Kidney tubule cell (primary cell): ENCODE measurements around the gene AHDC1.

ENCODE experiments used
- DNase-seq: peaks from one replicate; pipeline ENCODE4 v3.0.0-alpha.2; 2018; ENCODE audit warnings: low spot score

The AHDC1 gene

GRCh38 chr1:27599605-27600497 is 4.1 kb downstream of the AHDC1 start:
- no peak for DNase-seq

GRCh38 chr1:27598902-27599528 is 4.9 kb downstream of the AHDC1 start:
- peak; percentile 64 for DNase-seq

- no peak for DNase-seq
These were observed 5.7 kb downstream of the AHDC1 start for GRCh38 chr1:27598295-27598687.

- DNase-seq, result no peak
These were observed 6.2 kb downstream of the AHDC1 start for GRCh38 chr1:27597516-27598294.

GRCh38 chr1:27596986-27597385 is 7.0 kb downstream of the AHDC1 start:
- peak; percentile 23 for DNase-seq

- DNase-seq, result no peak
These were observed 7.7 kb downstream of the AHDC1 start for GRCh38 chr1:27596261-27596660.

- DNase-seq, result no peak
These were observed 8.3 kb downstream of the AHDC1 start for GRCh38 chr1:27595597-27595996.

GRCh38 chr1:27594564-27595510 is 9.1 kb downstream of the AHDC1 start:
- DNase-seq, result peak; percentile 49

GRCh38 chr1:27593678-27594563 is 10.0 kb downstream of the AHDC1 start:
- no peak for DNase-seq

GRCh38 chr1:27592931-27593677 is 10.8 kb downstream of the AHDC1 start:
- DNase-seq, result no peak

GRCh38 chr1:27592232-27592930 is 11.6 kb downstream of the AHDC1 start:
- DNase-seq, result no peak

- no peak for DNase-seq
These were observed 12.3 kb downstream of the AHDC1 start for GRCh38 chr1:27591622-27592021.

- no peak for DNase-seq
These were observed 12.9 kb downstream of the AHDC1 start for GRCh38 chr1:27590917-27591508.

- DNase-seq, result peak; percentile 68
These were observed 14.0 kb downstream of the AHDC1 start for GRCh38 chr1:27589841-27590426.

- DNase-seq, result no peak
These were observed 14.5 kb downstream of the AHDC1 start for GRCh38 chr1:27589441-27589840.

- DNase-seq, result no peak
These were observed 15.4 kb downstream of the AHDC1 start for GRCh38 chr1:27588256-27589232.

- no peak for DNase-seq
These were observed 18.3 kb downstream of the AHDC1 start for GRCh38 chr1:27585684-27586083.
